H1 (cell line): Measurements from ENCODE around the gene MYO5A. TPM values are rescaled to one million over a fixed set of nuclear protein-coding genes. Genes with fewer than 3 reads are reported as not detected.

Source experiments
- CTCF ChIA-PET: fragments of 300-600 bp; sonication (Branson Sonifier 250); formaldehyde crosslinking; loops from one replicate; lab custom pipeline; 2021; ENCODE audit not compliant: partially characterized antibody; lab: Charles Lee
- POLR2A ChIA-PET: fragments of 300-600 bp; sonication (Branson Sonifier 250); formaldehyde crosslinking; loops from one replicate; lab custom pipeline; 2021; ENCODE audit warnings: inconsistent platforms; ENCODE audit not compliant: partially characterized antibody; lab: Charles Lee
- DNase-seq, 2 experiments: peaks; one replicate each; pipeline versions ENCODE4 v3.0.0 to v3.0.0-alpha.2; 2010 to 2022; ENCODE audit warnings: low spot score in 2 of 2, low read depth in 1 of 2, mixed read lengths in 1 of 2
- FAIRE-seq: peaks from 2 replicates; lab custom pipeline; 2011; peaks lifted over from hg19 to GRCh38; lab: Jason Lieb, UNC
- H2AFZ ChIP-seq: 2 replicates; pipeline ENCODE4 v1.8.1; 2012; ENCODE audit warnings: low read length, inconsistent platforms
- H2AK5ac ChIP-seq: 2 replicates; pipeline ENCODE4 v1.6.1; 2013; ENCODE audit warnings: low read depth, low read length
- H2BK120ac ChIP-seq: replicated peaks from 2 replicates; pipeline ENCODE3; 2013; ENCODE audit warnings: low read depth, low read length, inconsistent platforms
- H2BK12ac ChIP-seq: 2 replicates; pipeline ENCODE4 v1.6.1; 2013; ENCODE audit warnings: low read depth, low read length
- H2BK15ac ChIP-seq: 2 replicates; pipeline ENCODE4 v1.6.1; 2013; ENCODE audit warnings: low read length
- H2BK20ac ChIP-seq: 2 replicates; pipeline ENCODE4 v1.6.1; 2013; ENCODE audit warnings: low read length
- H2BK5ac ChIP-seq: 2 replicates; pipeline ENCODE4 v1.6.1; 2013; ENCODE audit warnings: low read depth, low read length
- H3K14ac ChIP-seq: 2 replicates; pipeline ENCODE4 v1.6.1; 2013; ENCODE audit warnings: inconsistent platforms; ENCODE audit not compliant: insufficient read length
- H3K18ac ChIP-seq: 2 replicates; pipeline ENCODE4 v1.6.1; 2013; ENCODE audit warnings: low read length; ENCODE audit errors: extremely low read depth
- H3K23ac ChIP-seq: 2 replicates; pipeline ENCODE4 v1.6.1; 2013; ENCODE audit warnings: inconsistent platforms; ENCODE audit not compliant: insufficient read length
- H3K23me2 ChIP-seq: 2 replicates; pipeline ENCODE4 v1.6.1; 2013; ENCODE audit warnings: low read depth, low read length
- H3K27ac ChIP-seq: 2 replicates; pipeline ENCODE4 v1.6.1; 2011; ENCODE audit warnings: low read depth, low read length, inconsistent platforms
- H3K27me3 ChIP-seq, 4 experiments: replicated peaks in 1 of 4; 1 replicate in 1 of 4; 2 replicates in 3 of 4; pipeline versions ENCODE4 v1.6.1 to v1.8.1; 2011 to 2013; ENCODE audit warnings: low read length in 3 of 4, mild to moderate bottlenecking in 3 of 4, inconsistent platforms in 2 of 4, mixed read lengths in 2 of 4, moderate library complexity in 1 of 4; ENCODE audit not compliant: control insufficient read depth in 3 of 4, insufficient read depth in 3 of 4; ENCODE audit errors: extremely low read depth in 1 of 4
- H3K36me3 ChIP-seq, 4 experiments: 2 replicates each; pipeline versions ENCODE4 v1.6.1 to v1.8.1; 2011 to 2013; ENCODE audit warnings: mild to moderate bottlenecking in 4 of 4, low read length in 3 of 4, moderate library complexity in 2 of 4, control low read depth in 1 of 4, inconsistent platforms in 1 of 4; ENCODE audit not compliant: insufficient read depth in 4 of 4, control insufficient read depth in 2 of 4
- H3K4ac ChIP-seq: replicated peaks from 2 replicates; pipeline ENCODE3; 2013; ENCODE audit warnings: low read length, low read depth, mixed read lengths, inconsistent platforms; ENCODE audit not compliant: insufficient read length
- H3K4me1 ChIP-seq, 4 experiments: replicated peaks in 1 of 4; 1 replicate in 1 of 4; 2 replicates in 3 of 4; pipeline versions ENCODE4 v1.6.1 to v1.8.1; 2011 to 2013; ENCODE audit warnings: low read length in 3 of 4, inconsistent platforms in 2 of 4, mixed read lengths in 1 of 4; ENCODE audit not compliant: insufficient read depth in 4 of 4, control insufficient read depth in 3 of 4
- H3K4me2 ChIP-seq, 2 experiments: 2 replicates each; pipeline versions ENCODE4 v1.6.1 to v1.8.1; 2011 to 2013; ENCODE audit warnings: low read depth in 2 of 2, low read length in 2 of 2, control low read depth in 1 of 2, inconsistent platforms in 1 of 2, mild to moderate bottlenecking in 1 of 2; ENCODE audit not compliant: insufficient read depth in 1 of 2
- H3K4me3 ChIP-seq, 4 experiments: fragments of 200-600, 300-600 bp in 1 of 4; sonication (generic), shearing (Covaris generic), sonication (Bioruptor Twin) in 1 of 4; 2 replicates each; pipeline versions ENCODE4 v1.5.1 to v1.8.1; 2011 to 2016; ENCODE audit warnings: low read length in 4 of 4, low read depth in 3 of 4, control low read depth in 2 of 4, inconsistent platforms in 2 of 4, mild to moderate bottlenecking in 2 of 4, mixed read lengths in 1 of 4, moderate library complexity in 1 of 4; ENCODE audit not compliant: insufficient read depth in 2 of 4; ENCODE audit errors: extremely low read depth in 1 of 4
- H3K56ac ChIP-seq: replicated peaks from 2 replicates; pipeline ENCODE3; 2013; ENCODE audit warnings: low read depth, mild to moderate bottlenecking, mixed read lengths, low read length, inconsistent platforms; ENCODE audit not compliant: insufficient read length
- H3K79me1 ChIP-seq: 2 replicates; pipeline ENCODE4 v1.6.1; 2013; ENCODE audit warnings: low read depth, low read length, control low read depth
- H3K79me2 ChIP-seq, 2 experiments: 2 replicates each; pipeline versions ENCODE4 v1.6.1 to v1.8.1; 2012 to 2013; ENCODE audit warnings: low read length in 2 of 2, mild to moderate bottlenecking in 2 of 2, inconsistent platforms in 1 of 2; ENCODE audit not compliant: insufficient read depth in 2 of 2, control insufficient read depth in 1 of 2
- H3K9ac ChIP-seq, 4 experiments: replicated peaks in 1 of 4; 1 replicate in 1 of 4; 2 replicates in 3 of 4; pipeline versions ENCODE4 v1.6.1 to v1.8.1; 2011 to 2013; ENCODE audit warnings: low read depth in 3 of 4, low read length in 3 of 4, control low read depth in 2 of 4, mild to moderate bottlenecking in 2 of 4, moderate library complexity in 2 of 4, inconsistent platforms in 1 of 4; ENCODE audit errors: extremely low read depth in 1 of 4
- H3K9me3 ChIP-seq, 2 experiments: 2 replicates each; pipeline versions ENCODE4 v1.6.1 to v1.8.1; 2012 to 2013; ENCODE audit warnings: mild to moderate bottlenecking in 2 of 2, moderate library complexity in 2 of 2, control low read depth in 1 of 2, inconsistent platforms in 1 of 2, low read depth in 1 of 2, low read length in 1 of 2, mixed read lengths in 1 of 2; ENCODE audit not compliant: insufficient read depth in 2 of 2
- H4K20me1 ChIP-seq, 2 experiments: replicated peaks in 1 of 2; 2 replicates each; pipeline versions ENCODE3 to v1.8.1; 2011 to 2013; ENCODE audit warnings: inconsistent platforms in 2 of 2, low read length in 2 of 2, mild to moderate bottlenecking in 1 of 2; ENCODE audit not compliant: insufficient read depth in 2 of 2, control insufficient read depth in 1 of 2
- H4K5ac ChIP-seq: 2 replicates; pipeline ENCODE4 v1.6.1; 2013; ENCODE audit warnings: low read length, low read depth, mixed read lengths, inconsistent platforms; ENCODE audit not compliant: insufficient read length
- H4K8ac ChIP-seq: 2 replicates; pipeline ENCODE4 v1.8.0; 2013; ENCODE audit warnings: mild to moderate bottlenecking, moderate library complexity, low read length, inconsistent platforms; ENCODE audit not compliant: insufficient read depth; ENCODE audit errors: extremely low read depth
- H4K91ac ChIP-seq: replicated peaks from 2 replicates; pipeline ENCODE3; 2013; ENCODE audit warnings: low read length, mixed read lengths, inconsistent platforms; ENCODE audit not compliant: insufficient read length
- KDM5A ChIP-seq: fragments of 200-600 bp; IDR thresholded peaks from 2 replicates; pipeline ENCODE4 v1.7.1; 2012; ENCODE audit warnings: mild to moderate bottlenecking, low read length, inconsistent platforms, mixed read lengths
- NANOG ChIP-seq: IDR thresholded peaks from 2 replicates; pipeline ENCODE4 v1.6.1; 2011; ENCODE audit warnings: low read length, low read depth, mild to moderate bottlenecking, inconsistent platforms; ENCODE audit not compliant: insufficient read depth, poor library complexity, severe bottlenecking
- NRF1 ChIP-seq: IDR thresholded peaks from 2 replicates; pipeline ENCODE4 v1.6.1; 2011; ENCODE audit warnings: mild to moderate bottlenecking, low read depth, low read length, improper control_type of control experiment
- SP1 ChIP-seq: IDR thresholded peaks from 2 replicates; pipeline ENCODE4 v1.6.1; 2011; ENCODE audit warnings: low read depth, low read length
- YY1 ChIP-seq: IDR thresholded peaks from 2 replicates; pipeline ENCODE4 v1.6.1; 2011; ENCODE audit warnings: low read depth, mild to moderate bottlenecking, low read length
- WGBS, 2 experiments: shearing (Covaris generic) in 1 of 2; methylation state at CpG; one replicate each; pipeline versions ENCODE4 v1.1.6 to v1.1.7; 2013 to 2015; ENCODE audit warnings: low lambda C conversion rate in 2 of 2, mixed read lengths in 2 of 2, inconsistent platforms in 1 of 2, low coverage in 1 of 2, missing lambda C conversion rate in 1 of 2; ENCODE audit not compliant: insufficient replicate concordance in 2 of 2, insufficient coverage in 1 of 2, insufficient read length in 1 of 2; ENCODE audit errors: extremely low coverage in 1 of 2, missing lambda C conversion rate in 1 of 2; 5-methylcytosine and 5-hydroxymethylcytosine counted together
- polyA plus RNA-seq, 7 experiments: library from polyadenylated mRNA; depleted of rRNA in 3 of 7; stranded (reverse) in 5 of 7; unstranded in 2 of 7; fragments of >200 nt in 5 of 7; fragments of 200-250 nt in 2 of 7; gene quantifications; 1 replicate in 5 of 7; 2 replicates in 1 of 7; 4 replicates in 1 of 7; pipeline versions ENCODE4 v1.2.1 to v1.2.3, GENCODE V29; 2011 to 2013; ENCODE audit warnings: missing spikeins in 2 of 7, mixed read lengths in 2 of 7
- total RNA-seq: library from RNA; stranded (reverse); fragmentation: NEBNext Ultra II Directional; extraction: Animal tissue kit (Norgen Biotek cat#: 25700); gene quantifications from 2 replicates; pipeline ENCODE4 v1.2.1, GENCODE V29; 2021

Gene MYO5A
- total and polyA plus RNA-seq, 2 of the 8 experiments (the other 6 are each of a cell fraction or from before 2014, with no cell fraction given) = 11.4 to 24.7 TPM

- Histone ChIP-seq H3K36me3 (no peaks in the 10 kb centered on the region), H3K79me1 (no peaks in the 10 kb centered on the region), H4K8ac (no peak overlapping the region), H3K4me3 (no peak overlapping the region), H2BK12ac (no peak overlapping the region), H2AFZ (no peak overlapping the region), H3K18ac (no peak overlapping the region), H3K23ac (no peak overlapping the region), H3K4me2 (no peak overlapping the region), H3K14ac (no peak overlapping the region), H4K20me1 (no peaks in the 10 kb centered on the region), H2BK120ac (no peak overlapping the region), H3K9ac (no peak overlapping the region), H4K91ac (no peak overlapping the region), H2BK15ac (no peak overlapping the region), H2BK20ac (no peak overlapping the region), H2BK5ac (no peak overlapping the region), H3K4ac (no peak overlapping the region), H3K79me2 (no peaks in the 10 kb centered on the region), H3K56ac (no peak overlapping the region), H3K23me2 (no peaks in the 10 kb centered on the region), H3K4me1 (peaks cover 0 to 6% (median under 1%) of the 10 kb centered on the region in 4 experiments; a peak in 3 of 7 replicates), H3K27me3 (peaks cover 0 to 1% (median 0%) of the 10 kb centered on the region in 4 experiments; a peak in 1 of 7 replicates), H4K5ac (no peak overlapping the region), H3K27ac (no peak overlapping the region), H2AK5ac (no peak overlapping the region), H3K9me3 (no peaks in the 10 kb centered on the region)
- ChIA-PET CTCF (interaction anchor here (0.7 to 1.2 kb wide), 3 partner anchors 10 to 116 kb away, joined by 3 to 4 read pairs (median 3); no protein-coding TSS in a partner anchor), POLR2A (interaction anchor here (1.6 kb wide), 1 partner anchor 223 kb away, joined by 4 read pairs; no protein-coding TSS in a partner anchor)
- DNase-seq = no peak
- no peak for FAIRE-seq
- TF ChIP-seq NRF1 = no peak
- TF ChIP-seq NANOG = no peak
- no peak for TF ChIP-seq KDM5A
- TF ChIP-seq SP1 = no peak
- no peak for TF ChIP-seq YY1
- WGBS, 2 experiments = 90% methylated on average over 3 of the region's 3 CpGs; no CpG with 5 or more reads in 1 of the 2 experiments
Observed at GRCh38 chr15:52343831-52344230, 184.8 kb downstream of the MYO5A start.
